Astrocyte (in vitro differentiated cells and primary cell): ENCODE data around the gene ABHD2.

Experiments
- EZH2 ChIP-seq: IDR thresholded peaks from 2 replicates; pipeline ENCODE4 v1.6.1; 2012; ENCODE audit warnings: mild to moderate bottlenecking, low read length, inconsistent platforms; ENCODE audit not compliant: insufficient read depth
- TF ChIP-seq, protein P1 (sequence below): IDR thresholded peaks from 2 replicates; pipeline ENCODE4 v1.5.1; 2011; ENCODE audit warnings: low read depth, mild to moderate bottlenecking, inconsistent platforms, low read length, moderate library complexity; ENCODE audit not compliant: insufficient read depth

DNA sequence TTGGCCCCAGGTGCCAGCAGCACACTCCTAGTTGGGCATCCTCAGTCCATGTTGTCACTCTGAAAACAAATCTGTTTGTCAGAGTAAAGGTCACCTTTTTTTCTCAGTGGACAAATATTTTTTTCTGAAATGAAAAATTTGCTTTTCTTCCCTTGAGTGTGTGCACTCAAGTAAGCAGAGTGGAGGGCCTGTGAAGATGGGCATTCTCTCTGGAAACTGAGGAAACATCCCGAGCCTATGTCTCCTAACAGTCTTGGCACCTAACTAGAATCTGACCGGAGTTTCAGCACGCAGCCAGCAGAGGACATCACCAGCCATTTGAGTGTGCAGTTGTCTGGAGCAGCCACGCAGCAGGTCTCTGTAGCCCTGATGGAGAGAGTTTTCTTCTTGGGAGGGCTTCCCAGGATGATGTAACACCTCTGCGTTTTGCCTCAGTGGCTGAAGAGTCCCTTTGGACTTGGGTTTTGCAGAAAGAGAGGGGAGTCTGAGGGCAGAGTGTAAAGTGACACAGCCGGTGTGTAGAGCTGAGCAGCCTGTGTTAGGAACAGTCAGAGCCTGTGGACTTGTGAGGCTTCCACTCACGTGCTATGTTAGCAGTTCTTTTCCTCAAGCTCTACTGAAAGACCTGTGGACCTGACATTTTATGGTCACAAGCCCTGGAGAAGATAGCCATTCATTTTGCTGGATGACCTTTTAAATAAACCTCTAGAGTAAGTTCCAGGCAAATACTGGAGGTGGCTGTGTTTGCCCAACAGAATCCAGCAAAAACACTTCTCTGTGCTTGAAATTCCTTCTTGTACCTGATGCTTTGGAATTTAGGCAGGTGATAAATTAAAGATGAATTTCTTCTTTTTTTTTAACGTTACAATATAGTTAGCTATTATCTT, 51.6 kb downstream of the ABHD2 start:
- TF ChIP-seq EZH2, result no peak
- TF ChIP-seq, protein P1, sequence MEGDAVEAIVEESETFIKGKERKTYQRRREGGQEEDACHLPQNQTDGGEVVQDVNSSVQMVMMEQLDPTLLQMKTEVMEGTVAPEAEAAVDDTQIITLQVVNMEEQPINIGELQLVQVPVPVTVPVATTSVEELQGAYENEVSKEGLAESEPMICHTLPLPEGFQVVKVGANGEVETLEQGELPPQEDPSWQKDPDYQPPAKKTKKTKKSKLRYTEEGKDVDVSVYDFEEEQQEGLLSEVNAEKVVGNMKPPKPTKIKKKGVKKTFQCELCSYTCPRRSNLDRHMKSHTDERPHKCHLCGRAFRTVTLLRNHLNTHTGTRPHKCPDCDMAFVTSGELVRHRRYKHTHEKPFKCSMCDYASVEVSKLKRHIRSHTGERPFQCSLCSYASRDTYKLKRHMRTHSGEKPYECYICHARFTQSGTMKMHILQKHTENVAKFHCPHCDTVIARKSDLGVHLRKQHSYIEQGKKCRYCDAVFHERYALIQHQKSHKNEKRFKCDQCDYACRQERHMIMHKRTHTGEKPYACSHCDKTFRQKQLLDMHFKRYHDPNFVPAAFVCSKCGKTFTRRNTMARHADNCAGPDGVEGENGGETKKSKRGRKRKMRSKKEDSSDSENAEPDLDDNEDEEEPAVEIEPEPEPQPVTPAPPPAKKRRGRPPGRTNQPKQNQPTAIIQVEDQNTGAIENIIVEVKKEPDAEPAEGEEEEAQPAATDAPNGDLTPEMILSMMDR, result no peak
